Measurements from ENCODE around the gene HDDC2.

Gene HDDC2

DNA sequence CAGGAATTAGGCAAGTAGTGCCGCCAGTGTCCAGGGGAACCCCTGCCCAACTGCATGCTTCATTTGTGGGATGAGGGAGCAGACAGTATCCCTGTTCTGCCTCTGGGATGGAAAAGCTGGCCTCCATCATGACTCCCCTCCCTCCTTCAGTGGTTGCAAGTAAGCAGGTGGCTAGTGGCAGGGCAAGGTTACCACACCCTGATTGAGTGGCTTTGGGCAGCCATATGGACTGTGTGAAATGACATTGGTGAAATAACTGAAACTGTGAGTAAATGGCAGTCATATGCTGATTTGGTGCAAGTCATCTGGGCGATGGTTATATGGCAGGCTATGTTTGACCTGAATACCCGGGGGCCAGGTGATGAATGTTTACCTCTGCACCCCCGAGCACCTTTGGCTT, 33.0 kb downstream of the HDDC2 start:
- DNase-seq: no peak

DNA sequence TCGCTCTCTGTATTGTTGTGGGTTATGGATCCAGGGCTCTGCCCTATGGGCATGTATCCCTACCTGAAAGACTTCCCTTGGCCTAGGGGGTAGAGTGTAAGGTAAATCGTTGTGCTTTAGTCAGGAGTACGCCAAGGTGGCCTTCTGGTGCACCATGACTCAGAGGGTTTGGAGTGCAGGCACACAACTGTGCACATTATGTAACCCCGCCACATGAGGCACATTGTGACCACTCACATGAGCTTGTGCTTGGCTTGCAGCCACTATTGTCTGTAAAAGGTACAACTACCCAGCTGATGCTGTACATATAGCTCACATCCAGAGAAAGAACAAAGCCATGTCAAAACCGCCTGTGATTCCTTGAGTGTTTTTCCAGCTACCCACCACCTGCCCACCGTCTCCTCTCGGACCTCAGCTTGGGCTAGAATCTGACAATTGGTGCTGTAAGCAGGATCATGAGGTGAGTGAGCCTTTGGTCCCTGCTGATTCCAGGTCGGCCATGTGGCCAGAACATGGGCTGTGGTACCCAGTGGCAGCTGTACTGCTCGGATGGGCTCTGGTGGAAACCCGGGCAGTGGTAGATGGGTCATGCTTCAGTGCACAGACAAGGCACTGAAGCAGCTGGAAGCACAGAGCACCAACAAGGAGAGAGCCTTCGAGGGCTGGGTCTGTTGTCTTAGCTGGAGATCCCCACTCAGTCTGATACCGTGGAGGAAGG, 33.8 kb downstream of the HDDC2 start:
- DNase-seq: no peak

DNA sequence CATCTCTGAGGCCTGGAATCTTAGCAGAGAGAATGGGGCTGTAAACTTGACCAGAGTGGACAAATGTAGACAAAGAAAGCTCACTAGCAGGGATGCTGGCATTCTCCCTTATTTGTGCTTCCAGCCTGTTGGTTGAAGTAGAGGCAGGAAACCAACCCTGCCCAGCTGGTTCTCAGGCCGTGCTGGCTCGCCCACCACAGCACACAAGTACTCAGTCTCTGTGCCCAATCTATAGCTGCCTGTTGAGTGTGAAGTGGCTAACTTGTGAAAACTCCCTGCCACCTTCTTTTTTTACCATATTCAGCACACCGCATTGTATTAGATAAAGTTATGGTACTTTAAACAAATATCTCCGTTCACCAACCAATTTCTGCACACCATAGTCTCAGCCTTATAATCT, 37.3 kb downstream of the HDDC2 start:
- no peak for DNase-seq

DNA sequence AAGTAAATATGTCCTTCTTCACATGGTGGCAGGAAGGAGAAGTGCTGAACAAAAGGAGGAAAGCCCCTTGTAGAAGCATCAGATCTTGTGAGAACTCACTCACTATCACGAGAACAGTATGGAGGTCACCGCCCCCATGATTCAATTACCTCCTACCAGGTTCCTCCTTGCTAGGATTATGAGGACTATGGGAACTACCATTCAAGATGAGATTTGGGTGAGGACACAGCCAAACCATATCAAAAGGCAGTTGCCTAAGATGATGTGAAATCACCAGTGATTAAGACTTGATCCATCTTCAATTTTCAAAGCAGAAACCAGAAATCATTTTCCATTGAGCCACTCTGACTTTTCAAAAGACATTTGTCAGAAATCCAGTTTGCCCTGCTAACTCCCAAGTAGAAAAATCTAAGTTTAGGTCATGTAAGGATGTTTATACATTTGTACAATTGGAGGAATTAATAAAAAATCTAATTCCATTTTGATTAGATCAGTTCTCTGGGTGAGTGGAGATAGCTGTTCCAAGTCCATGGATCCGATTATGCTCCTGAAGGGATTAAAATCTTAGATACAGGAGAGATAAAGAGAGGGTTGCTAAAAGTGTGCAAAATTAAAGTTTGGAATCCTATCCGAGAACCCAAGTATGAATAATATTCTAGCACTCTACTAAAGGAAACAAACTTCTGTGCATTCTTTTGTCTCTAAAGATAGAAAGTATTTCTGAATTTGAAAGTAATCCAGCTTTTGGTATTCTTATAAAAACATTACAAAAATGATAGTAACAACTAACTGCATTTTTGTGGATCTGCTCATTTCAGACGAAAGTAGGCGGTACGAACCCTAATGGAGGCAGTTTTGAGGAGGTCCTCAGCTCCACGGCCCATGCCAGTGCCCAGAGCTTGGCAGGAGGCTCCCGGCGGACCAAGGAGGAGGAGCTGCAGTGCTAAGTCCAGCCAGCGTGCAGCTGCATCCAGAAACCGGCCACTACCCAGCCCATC, 39.5 kb downstream of the HDDC2 start:
- no peak for DNase-seq

DNA sequence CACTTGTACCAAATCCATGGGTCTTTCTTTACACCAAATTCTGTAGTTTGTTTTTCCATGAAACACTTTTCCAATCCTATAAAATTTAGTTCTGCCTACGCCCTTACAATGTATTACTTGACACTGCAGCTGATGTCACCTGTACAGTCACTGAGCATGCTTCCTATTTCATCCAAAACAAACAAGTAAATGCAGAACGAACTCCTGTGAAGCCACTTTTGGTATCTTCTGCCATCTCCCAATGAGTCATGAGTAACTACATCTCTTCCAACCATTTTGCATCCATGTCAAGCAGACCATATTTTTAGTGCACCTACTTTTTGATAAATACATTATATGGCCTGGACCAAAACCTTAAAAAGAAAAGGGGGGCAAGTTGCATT, 42.4 kb downstream of the HDDC2 start:
- DNase-seq: no peak

DNA sequence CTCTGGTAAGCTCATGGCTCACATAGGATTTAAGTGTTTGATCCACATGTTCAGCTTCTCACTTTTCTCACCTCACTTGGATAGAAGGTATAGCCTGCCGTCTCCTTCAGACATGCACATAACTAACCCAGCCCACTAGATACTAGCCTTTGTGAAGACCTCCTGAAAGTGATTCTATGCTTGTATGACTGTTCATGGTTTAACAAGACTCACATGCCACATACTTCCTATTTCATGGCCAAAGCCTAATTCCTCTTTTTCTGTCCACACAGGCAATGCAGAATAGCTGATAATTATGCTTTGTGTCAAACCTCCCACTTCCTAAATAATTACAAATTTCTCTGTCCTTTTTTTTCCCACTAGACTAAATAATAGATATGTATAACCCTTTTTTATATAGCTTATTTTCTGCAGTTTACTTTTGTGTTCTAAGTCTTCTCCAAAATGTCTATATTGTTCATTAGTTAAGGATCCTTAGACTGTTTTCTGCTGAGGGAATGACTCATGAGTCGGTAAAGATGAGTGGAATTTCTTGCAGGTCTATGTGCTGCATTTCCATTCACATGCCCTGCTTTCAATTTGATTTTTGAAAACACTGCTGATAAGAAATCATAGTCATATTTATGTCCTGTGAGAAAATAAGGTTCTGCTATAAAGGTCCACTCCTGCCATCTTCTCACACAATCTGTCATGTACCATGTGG, 43.0 kb downstream of the HDDC2 start:
- DNase-seq: no peak

DNA sequence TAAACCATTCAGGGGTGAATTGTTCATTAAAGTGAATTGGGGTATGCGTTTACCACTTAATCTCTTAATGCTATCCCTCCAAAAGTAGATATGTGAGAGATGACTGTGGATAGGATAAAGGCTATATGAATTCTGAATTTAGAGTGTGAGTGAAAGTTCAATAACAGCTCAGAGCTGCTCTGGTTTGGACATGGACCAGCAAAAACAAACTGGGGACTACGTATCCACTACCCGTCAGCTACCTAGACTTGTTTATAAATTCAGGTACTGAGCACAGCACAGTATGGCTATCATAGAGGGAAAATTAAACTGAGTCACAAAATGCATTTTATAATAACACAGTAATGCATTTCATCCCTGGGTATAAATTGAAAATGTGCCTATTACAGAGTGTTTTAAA, 44.4 kb downstream of the HDDC2 start:
- no peak for DNase-seq

DNA sequence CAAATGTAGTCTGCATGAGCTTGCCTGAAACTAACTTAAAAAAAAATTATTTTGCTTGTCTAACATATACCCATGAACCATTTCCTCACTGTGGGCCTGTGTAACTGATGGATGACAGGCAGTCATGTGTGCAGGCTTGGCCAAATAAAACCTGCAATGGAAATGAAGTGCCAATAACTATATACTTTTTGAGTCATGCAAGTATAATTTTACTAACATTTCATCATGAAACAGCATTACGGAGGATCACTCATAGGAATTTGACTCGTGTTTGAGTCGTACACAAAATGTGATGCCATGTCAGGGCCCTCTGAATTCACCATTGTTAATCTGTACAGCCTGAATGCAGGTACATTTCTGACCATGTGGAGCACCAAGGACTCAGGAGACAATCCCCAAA, 46.6 kb downstream of the HDDC2 start:
- no peak for DNase-seq

DNA sequence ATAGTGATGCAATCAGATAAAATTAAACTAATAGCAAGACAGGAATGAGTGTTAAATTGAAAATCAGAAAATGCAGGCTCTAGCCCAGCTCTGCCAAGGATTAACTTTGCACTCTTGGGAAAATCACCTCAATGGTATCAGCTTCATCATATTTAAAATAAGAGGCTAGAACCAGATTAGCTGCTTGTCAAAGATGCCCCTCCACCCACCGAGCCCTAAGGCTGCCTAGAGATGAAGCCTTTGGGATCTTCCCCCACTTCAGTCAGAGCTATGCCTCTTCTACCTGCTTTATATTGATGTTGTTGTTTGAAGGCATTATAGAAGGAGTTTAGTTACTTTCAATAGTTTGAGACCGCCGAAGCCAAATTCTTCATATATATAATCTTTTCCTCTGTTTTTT, 47.4 kb downstream of the HDDC2 start:
- DNase-seq: no peak

DNA sequence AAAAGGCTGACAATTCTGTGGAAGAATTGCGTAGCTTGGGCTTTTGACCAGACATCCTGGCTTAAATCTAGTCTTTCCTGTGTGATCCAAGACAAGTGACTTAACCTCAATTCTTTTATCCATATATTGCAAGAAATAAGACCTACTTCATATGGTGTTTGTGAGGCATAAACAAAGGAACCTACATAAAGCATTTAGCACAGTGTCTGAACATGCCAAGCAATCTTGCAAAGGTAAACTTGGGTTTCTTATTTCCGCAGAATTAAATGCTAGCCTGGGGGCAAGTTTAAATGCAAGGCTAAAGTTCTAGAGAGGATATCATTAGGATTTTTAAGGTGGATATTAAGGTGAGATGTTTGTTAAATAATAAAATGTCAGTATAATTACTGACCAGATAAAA, 47.9 kb downstream of the HDDC2 start:
- DNase-seq: no peak

DNA sequence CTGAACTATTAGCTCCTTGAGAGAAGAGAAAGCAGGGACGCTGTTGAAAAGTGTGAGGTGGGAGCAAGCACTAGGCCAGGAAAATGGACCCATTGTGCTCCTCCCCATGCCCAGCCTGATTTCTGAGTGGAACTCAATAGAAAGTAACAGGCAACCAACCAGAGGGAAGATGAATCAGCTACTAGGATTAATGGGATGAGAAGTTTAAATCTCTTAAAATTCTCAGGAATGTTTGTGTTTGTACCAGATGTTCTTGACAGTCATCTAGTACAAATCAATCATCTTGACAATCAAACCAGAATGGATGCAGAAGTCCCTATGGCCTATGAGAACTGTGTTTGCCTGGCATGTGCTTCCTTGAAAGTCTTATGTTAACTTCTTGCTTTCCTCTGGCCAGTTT, 48.9 kb downstream of the HDDC2 start:
- no peak for DNase-seq

DNA sequence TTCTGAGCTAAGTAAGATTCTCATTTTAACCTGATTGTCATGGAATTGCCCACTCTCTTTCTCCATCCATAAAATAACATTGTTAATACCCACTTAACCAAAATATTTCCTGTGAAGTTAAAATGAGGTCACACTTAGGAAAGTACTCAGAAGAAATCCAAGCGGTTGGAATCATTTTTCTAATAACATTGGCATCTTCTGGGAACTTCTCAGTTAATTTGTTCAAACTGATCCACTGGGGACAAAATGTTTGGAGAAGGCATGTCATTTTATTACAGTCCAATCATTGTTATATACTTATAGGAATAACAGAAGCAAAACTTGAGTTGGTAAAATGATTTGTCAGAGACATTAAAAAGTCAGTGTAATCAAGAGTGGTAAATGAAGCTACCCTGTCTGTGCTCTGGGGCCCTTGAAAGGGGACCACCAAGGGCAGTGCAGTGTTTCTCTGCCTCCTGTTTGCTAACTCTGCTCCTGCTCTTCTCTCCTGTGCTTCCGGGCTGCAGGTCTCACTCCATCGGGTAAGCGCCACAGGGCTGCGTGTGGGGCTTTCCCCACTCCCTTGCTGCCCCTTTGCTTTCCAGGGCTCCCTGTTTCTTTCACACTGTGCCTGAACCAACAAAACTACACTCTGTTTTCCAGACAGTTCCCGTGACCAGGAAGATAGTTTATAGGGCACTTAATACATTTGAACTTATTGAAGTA, 50.1 kb downstream of the HDDC2 start:
- no peak for DNase-seq

DNA sequence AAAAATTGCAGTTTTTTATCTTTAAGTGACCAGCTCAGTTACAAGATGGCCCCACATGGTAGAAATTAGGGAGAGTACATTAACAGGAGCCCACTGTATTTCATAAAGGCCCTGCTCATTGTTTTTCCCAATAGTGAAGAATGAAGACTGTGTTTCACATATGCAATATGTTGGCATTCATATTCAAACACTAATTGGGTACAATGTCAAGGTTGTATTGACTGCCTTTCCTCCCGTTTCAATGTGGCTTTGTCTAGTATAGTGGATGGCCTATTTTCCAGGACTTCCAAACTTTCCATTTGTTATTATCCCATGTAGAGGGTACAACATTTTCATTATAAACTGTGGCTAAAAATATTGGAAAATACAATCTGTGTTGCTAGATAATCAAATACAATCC, 51.3 kb downstream of the HDDC2 start:
- no peak for DNase-seq

DNA sequence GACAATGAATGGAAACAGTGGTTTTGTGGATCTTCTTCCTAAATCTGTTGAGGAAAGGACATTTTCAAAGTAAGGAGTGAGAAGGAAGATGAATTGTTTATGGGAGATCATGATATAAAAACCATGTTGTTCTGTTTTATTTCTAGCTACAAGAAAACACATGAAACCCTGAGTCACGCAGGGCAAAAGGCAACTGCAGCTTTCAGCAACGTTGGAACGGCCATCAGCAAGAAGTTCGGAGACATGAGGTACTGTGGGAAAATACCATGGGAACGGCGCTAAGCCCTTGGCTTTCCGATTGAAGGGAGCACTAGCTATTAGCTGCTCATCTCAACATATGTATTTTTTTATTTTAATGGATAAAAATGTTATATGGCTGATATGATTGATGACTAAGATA, 53.6 kb downstream of the HDDC2 start:
- DNase-seq: no peak

DNA sequence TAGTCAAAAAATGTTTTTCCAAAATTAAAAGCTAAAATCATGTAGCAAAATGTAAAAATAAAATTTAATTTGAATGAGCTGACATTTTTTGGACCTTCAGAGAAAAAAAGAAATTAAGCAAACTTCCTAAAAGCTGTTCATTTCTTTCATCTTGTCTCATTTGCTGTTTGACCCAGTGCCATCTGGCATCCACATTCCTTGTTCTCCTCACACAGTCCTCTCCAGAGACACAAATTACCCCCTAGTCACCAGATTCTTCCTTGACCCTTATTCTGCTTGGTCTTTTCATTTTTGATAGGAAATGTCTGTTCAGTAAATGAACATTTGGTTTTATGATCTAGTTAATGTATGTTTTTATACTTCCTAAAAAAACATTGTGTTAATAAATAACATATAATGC, 55.2 kb downstream of the HDDC2 start:
- DNase-seq: no peak

DNA sequence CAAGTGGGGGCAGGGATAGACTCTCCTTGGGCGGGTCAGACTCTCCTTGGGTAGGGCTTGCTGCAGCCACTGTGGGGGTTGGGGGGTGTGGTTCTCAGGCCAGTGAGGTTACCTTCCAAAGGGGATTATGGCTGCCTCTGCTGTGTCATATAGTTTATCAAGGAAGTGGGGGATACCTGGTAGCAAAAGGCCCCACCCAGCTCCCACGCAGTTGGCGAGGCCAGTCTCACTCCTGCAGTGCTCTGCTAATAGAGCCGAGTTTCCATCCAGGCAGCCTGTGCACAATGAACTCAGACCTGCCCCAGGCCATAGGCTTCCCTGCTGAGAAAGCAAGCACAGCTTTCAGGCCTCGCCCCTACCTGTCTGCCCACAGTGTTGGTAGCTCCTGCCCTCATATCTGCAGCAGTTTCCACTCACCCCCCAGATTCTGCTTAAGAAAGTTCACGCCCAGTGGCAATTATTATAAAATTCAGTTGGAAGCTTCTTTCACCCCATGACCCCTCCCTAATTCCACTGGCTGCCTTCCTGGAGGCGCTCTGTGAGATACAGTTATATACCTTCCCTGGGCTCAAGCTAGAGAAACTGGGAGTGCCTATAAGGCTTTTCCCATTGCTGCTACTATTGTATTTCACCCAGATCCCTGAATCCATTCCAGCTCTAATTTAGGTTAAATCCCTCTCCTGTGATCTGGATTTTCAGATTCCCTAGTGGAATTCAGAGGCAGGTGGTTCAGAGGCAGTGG, 56.1 kb downstream of the HDDC2 start:
- peak in 2 of 3 experiments; percentile 49 to 79 for DNase-seq

DNA sequence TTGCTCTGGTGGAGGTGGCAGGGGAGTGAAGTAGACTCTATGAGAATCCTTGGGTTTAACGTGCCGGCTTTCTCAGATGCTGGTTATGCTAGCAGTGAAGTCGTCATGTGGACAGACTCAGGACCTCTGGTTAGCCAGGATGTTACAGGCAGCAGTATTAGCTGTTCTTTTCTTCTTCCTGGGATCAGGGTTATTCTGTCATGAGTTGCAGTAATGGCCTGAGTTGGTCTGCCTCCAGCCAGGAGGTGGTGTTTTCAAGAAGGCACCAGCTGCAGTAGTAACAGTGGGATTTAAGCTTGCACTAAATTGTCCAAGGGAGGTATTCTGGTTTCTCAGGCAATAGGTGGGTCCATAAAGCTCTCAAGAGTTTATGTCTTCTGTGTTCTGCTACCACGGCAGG, 56.7 kb downstream of the HDDC2 start:
- DNase-seq: no peak

DNA sequence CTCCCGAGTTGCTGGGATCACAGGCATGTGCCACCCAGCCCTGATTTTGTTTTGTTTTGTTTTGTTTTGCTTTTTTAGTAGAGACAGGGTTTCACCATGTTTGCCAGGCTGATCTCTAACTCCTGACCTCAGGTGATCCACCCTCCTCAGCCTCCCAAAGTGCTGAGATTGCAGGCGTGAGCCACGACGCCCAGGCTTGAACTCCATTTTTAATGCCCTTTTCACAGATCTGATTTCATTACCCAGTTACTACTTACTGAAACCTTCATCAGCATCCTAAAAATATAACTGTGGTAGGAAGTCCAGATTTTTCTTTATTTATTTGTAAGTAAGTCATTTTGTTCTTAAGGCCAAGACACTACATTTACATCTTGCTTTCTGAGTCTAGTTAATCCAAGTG, 64.0 kb downstream of the HDDC2 start:
- no peak for DNase-seq

DNA sequence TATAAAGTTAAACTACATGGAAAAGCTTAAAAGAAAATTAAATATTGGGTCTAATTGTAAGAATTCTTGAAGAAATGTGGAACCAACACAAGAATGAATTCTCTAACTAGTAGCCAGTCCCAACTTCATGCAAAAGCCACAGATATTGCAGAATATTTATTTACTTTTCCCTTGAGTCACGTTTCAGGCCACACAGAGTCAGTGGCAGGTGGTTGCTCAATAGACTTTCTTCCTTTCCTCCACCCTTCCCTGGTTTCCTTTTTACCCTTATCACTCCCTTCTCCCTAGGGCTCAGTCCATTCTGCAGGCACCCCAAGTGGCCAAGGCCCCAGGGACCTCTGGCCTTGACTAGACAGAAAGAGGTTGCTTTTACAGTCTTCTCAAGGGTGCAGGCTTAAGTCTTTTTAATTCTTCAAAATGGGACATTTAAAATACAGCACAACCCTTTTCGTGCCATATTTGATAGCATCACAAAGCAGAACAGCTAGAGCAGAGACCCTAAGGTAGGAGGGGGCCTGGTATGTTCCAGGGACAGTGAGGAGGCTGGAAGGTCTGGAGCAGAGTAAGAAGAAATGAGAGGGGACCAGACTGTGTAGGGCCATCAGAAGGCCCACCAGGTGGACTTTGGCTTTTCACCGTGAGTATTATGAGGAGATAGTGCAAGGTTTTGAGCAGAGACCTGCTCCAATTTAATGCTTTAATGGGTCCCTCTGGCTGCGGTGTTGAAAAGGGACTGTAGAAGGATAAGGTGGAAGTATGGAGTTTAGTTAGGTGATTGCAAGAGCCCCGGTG, 65.0 kb downstream of the HDDC2 start:
- no peak for DNase-seq

DNA sequence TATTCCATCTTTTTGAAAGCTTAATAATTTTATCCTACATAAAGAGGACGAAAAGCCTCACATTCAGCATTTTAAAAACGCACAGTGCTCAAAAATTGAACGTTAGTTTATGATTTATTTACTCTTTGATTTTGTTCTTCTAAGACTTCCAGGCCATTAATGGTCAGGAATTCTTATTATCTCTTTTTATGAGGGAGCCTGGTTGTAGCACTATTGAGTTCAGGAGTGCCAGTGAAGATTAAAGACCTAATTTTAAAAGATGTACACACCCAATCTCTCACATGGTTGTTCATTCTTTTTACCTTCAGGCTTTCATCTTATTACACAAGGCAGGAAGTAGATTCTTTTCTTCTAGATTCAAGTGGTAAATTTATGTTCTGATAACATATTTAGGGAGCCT, 68.6 kb downstream of the HDDC2 start:
- no peak for DNase-seq

DNA sequence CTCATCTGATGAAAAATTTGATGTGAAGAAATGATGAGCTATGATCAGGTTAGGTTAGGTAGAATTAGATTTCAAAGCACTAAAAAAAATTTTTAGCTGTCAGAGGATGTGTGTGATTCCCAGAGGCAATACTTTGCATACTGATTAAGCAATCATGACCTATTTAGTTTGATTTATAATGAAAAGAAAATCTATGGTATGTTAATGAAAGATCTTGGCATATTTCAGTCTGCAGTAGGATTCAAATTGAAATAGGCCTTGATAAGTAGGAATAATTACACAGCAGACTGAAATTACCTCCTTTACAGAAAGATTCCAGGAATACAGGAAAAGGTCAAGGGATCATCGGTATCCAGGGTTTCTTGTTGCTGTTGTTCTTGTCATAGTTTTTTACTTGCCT, 69.3 kb downstream of the HDDC2 start:
- no peak for DNase-seq
